ENCODE data around the gene SCNN1A. TPM values are rescaled to one million over a fixed set of nuclear protein-coding genes. Genes with fewer than 3 reads are reported as not detected.

SCNN1A gene
- not detected for total RNA-seq

GRCh38 chr12:6375269-6376078, at the start of gene SCNN1A:
Gene SCNN1A (minus strand): TSS chr12:6375563. CDS start chr12:6374783, 780 bp downstream.

GRCh38 chr12:6383572-6384498, 8.5 kb upstream of the SCNN1A start, which contains the start of gene LTBR:
Gene LTBR (plus strand): TSS chr12:6384162. CDS start chr12:6384359, 197 bp downstream.

GRCh38 chr12:6341417-6342139, 33.8 kb downstream of the SCNN1A start, which contains the start of gene TNFRSF1A:
Gene TNFRSF1A (minus strand): TSS chr12:6342076. CDS start chr12:6341814, 262 bp downstream.

Small RNA genes lying within 50 kb of the gene (small RNA-seq; reads per million reads assigned to genes)
- 0 reads per million in 2 donors for gene RN7SL391P

Other genes with a start within 250 kb of the SCNN1A start
- gene CD9, start 175.2 kb downstream of the SCNN1A start, total RNA-seq: 100 to 1,000 TPM; 243 to 294 TPM
- gene PLEKHG6, start 64.9 kb downstream of the SCNN1A start, total RNA-seq: under 1 TPM in 1 of 2 donors, not detected in 1; 0.33 TPM
- gene TNFRSF1A, start 33.5 kb downstream of the SCNN1A start, total RNA-seq: 100 to 1,000 TPM in 1 of 2 donors, 10 to 100 TPM in 1; 95.0 to 133 TPM
- gene LTBR, start 8.6 kb upstream of the SCNN1A start, total RNA-seq: 100 to 1,000 TPM; 118 to 129 TPM
- not detected for gene CD27, start 69.4 kb upstream of the SCNN1A start, total RNA-seq
- 1 to 10 TPM; 7.3 to 8.9 TPM for gene TAPBPL, start 76.5 kb upstream of the SCNN1A start, total RNA-seq
- gene VAMP1, start 95.1 kb upstream of the SCNN1A start, total RNA-seq: 1 to 10 TPM; 3.8 to 4.7 TPM
- 100 to 1,000 TPM in 1 of 2 donors, 10 to 100 TPM in 1; 67.1 to 113 TPM for gene MRPL51, start 117.7 kb upstream of the SCNN1A start, total RNA-seq
- gene NCAPD2, start 118.5 kb upstream of the SCNN1A start, total RNA-seq: 10 to 100 TPM; 32.0 to 66.6 TPM
- 1,000 to 10,000 TPM; 3,776 to 6,962 TPM for gene GAPDH, start 159.0 kb upstream of the SCNN1A start, total RNA-seq
- 10 to 100 TPM; 15.3 to 15.5 TPM for gene IFFO1, start 180.5 kb upstream of the SCNN1A start, total RNA-seq
- 10 to 100 TPM; 24.4 to 39.3 TPM for gene NOP2, start 192.7 kb upstream of the SCNN1A start, total RNA-seq
- 100 to 1,000 TPM; 172 to 203 TPM for gene CHD4, start 231.8 kb upstream of the SCNN1A start, total RNA-seq

Data from melanocyte of skin (primary cell).